ENCODE results near the gene ETS2.

GRCh38 chr21:38839328-38840286, 33.9 kb downstream of the ETS2 start:
- TF ChIP-seq RARB (CRISPR knock-in tag; IDR thresholded peaks at IDR 0.05) (no peak), PPARA (CRISPR knock-in tag; IDR thresholded peaks at IDR 0.05; ENCODE audit: borderline replicate concordance) (no peak), ZFP30 (CRISPR knock-in tag; IDR thresholded peaks at IDR 0.05) (no peak), OSR1 (CRISPR knock-in tag; IDR thresholded peaks at IDR 0.05) (no peak), PATZ1 (CRISPR knock-in tag; IDR thresholded peaks at IDR 0.05; ENCODE audit: borderline replicate concordance) (no peak)

Measured in SK-N-SH treated with all-trans-retinoic acid at 6 μM for 48 hours (cell line).